Measurements from ENCODE around the gene NTM. TPM values are rescaled to one million over a fixed set of nuclear protein-coding genes. Genes with fewer than 3 reads are reported as not detected.

Gene NTM
- total RNA-seq, 1 donor from 2014 or later, result 3.4 TPM

GRCh38 chr11:131614631-131615030 lies 244.2 kb downstream of the NTM start:
- intact Hi-C loops (cut with DNase I), result no loop called here
- DNase-seq (ENCODE audit: low spot score), result no peak

- no peak for DNase-seq (ENCODE audit: low spot score)
- intact Hi-C loops (cut with DNase I), result no loop called here
Observed at GRCh38 chr11:131615611-131616010, 245.2 kb downstream of the NTM start.

DNA sequence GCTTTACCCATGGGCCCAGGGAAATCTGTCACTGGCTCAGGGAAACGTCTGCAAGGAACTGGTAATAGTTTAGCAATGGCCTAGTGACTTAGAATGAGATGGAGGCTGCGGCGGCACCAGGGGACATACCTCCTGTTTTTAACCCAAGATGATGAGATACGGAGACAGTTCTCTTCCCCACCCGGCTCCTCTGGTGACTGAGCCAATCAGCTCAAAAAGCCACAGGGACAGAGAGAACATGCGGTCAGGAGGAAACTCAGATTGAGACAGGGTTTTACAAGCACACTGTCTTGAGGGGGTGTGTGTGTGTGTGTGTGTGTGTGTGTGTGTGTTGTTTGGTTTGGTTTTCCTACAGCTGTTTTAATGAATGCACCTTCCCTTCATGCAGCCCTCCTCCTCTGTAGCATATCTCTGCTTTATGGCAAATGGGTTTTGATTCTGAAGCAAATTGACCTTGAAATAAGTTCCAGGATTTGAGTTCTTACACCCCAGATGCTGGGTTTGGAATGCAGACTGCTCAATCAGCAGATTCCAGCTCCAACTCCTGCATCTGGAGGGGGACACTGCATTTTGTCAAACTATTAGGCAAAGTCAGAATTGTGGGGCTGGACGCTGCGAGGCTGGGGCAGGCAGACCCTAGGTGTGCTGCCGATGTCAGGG lies 246.2 kb downstream of the NTM start:
- no peak for DNase-seq (ENCODE audit: low spot score)
- intact Hi-C loops (cut with DNase I), result no loop called here

GRCh38 chr11:131618201-131618600 lies 247.8 kb downstream of the NTM start:
- no peak for DNase-seq (ENCODE audit: low spot score)
- intact Hi-C loops (cut with DNase I), result no loop called here

GRCh38 chr11:131622193-131622592 lies 251.8 kb downstream of the NTM start:
- intact Hi-C loops (cut with DNase I), result no loop called here

GRCh38 chr11:131624531-131624930 lies 254.1 kb downstream of the NTM start:
- intact Hi-C loops (cut with DNase I), result no loop called here
- DNase-seq (ENCODE audit: low spot score), result no peak

More at GRCh38 chr11:131622193-131622592, 251.8 kb downstream of the NTM start:
- no peak for DNase-seq (ENCODE audit: low spot score)

- DNase-seq (ENCODE audit: low spot score), result no peak
- intact Hi-C loops (cut with DNase I), result no loop called here
Observed at GRCh38 chr11:131626788-131627187, 256.4 kb downstream of the NTM start.

DNA sequence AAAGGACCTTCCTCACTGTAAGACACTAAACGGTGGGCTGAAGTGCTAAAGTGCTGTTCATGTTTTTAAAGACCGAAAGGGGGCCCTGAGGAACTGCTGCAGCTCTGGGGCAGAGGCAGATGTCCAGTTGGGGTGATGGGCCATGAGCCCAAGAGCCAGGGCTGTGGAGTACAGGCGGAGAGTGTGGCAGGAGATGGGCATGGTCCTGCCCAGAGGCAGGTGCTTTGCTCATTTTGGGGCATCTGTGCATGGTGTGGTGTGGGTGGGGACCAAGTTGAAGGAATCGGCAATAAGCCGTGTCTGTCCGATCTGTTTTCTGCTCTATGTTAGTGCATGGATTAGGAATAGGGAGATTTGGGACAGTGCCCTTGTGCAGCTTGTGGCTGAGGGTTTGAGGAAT lies 258.3 kb downstream of the NTM start:
- intact Hi-C loops (cut with DNase I), result no loop called here
- no peak for DNase-seq (ENCODE audit: low spot score)

- intact Hi-C loops (cut with DNase I), result no loop called here
- DNase-seq (ENCODE audit: low spot score), result no peak
Observed at GRCh38 chr11:131629925-131630540, 259.6 kb downstream of the NTM start.

GRCh38 chr11:131632971-131633370 lies 262.6 kb downstream of the NTM start:
- intact Hi-C loops (cut with DNase I), result no loop called here
- DNase-seq (ENCODE audit: low spot score), result no peak

DNA sequence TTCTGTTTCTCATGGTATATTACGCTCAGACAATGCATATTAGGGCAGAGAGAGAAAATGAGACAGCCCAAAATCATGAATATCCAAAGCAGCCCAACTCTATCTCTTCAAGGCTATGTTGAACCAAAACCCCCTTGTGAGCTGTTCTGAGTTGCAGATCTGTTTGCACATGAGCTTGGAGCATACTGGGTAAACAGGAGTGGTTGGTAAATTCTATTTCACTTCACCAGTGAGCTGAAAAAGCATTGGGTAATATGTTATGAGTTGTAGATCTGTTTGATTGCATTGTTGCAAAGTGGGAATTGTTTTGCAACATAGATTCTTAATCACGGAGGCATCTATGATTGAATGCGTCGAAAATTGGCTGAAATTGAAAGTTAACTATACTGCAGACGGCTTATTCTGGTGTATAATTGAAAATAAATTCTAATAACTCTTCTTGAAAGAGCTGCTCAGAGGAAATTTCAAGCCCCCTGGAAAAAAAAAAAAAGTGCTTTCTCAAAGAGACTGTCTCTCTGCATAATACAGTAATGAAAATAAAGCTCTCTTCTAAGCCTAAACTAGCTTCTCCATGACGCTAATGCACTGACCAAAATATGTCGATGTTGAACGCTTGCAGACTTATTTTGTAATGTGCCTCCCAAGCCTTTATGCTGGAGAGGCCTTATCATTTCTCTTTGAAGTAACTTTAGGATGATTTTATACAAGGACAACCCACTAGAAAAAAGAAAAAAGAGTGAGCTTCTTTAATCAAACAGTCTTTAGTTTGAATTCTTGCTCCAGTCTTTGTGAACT lies 263.7 kb downstream of the NTM start:
- DNase-seq (ENCODE audit: low spot score), result no peak
- intact Hi-C loops (cut with DNase I), result no loop called here

DNA sequence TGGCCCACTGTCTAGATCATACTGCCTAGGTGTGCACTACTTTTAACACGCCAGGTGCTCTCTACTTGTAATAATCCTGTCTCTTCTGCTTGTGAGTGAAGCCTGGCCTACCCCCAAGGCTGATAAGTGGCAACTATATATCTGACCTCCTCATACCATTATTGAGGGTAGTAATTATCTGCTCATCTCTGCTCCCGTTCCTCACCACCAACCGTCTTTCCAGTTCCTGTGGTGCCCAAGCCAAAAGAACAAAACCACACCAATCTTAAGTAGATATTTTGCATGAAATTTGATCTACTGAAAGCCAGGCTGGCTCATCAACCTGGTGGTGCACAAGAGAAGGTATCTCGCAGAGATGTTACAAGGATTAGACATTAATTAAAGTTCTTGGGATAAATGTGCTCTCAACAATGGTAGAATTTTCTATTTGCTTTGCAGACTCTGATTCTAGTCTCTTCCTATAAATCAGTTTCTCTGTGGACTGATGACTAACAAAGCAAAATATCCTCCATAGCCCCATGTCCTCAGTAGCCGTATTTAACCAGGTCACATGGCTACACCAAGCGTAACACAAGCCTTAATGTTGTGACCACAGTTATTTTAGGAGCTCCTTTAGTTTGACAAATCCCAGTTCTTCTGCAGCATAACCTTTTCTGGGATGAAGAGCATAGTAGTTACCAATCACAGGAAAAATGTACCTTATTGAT lies 267.2 kb downstream of the NTM start:
- intact Hi-C loops (cut with DNase I), result no loop called here

GRCh38 chr11:131638889-131639288 lies 268.5 kb downstream of the NTM start:
- intact Hi-C loops (cut with DNase I), result no loop called here
- no peak for DNase-seq (ENCODE audit: low spot score)

More for the DNA sequence above, 267.2 kb downstream of the NTM start:
- DNase-seq (ENCODE audit: low spot score), result no peak

DNA sequence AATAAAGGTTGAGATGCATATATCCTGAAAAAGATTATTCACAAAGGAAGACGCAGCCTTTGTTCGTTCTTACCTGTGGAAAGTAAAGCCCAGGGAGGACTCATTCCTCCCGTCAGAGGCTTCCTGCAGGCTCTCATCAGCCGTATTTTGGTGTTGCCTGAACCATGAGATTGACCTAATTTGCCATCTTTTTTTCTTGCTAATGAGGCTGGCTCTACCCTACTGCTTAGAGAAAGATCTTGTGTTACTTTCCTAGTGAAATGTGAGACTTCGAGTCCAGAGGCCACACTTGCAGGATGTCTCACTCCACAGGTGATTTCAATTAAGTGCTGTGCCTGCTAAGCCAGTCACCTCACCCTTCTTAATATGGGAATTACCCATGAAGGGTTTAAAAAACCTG lies 269.9 kb downstream of the NTM start:
- DNase-seq (ENCODE audit: low spot score), result no peak
- intact Hi-C loops (cut with DNase I), result no loop called here

DNA sequence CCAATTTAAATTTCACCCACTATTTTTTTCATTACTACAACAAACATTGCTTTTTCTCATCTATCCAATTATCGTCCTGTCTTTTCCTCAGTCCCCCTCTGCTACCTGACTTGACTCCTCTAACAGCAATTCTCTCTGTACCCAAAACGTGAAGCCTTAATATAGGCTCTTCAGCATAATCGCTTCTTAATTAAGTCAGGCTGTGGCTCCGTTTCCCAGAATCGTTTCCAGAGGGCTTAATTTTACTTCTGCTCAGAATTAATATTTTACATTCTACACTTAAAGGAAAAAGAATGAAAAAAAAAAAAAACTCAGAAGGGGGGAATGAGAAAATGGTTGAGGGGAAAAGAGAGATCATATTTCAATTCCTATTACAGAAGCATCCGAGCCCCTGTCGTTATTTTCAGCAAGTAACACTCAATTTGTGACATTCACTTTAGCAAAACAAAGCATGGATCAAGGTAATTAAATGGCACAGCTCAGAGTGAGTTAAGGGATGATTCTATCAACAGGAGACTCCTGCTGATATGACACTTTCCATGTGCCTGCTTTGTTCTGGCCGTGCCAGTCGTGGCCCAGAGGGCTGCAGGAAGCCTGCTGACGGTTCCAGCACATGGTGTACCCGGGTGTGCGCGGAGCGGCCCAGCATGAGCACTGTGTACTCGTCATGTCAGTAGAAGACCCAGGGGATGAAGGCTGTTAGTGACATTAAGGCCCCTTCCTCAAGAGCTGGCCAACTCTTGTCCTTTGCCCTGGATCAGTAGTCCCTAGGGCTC lies 272.5 kb downstream of the NTM start:
- DNase-seq (ENCODE audit: low spot score), result no peak
- intact Hi-C loops (cut with DNase I), result no loop called here

DNA sequence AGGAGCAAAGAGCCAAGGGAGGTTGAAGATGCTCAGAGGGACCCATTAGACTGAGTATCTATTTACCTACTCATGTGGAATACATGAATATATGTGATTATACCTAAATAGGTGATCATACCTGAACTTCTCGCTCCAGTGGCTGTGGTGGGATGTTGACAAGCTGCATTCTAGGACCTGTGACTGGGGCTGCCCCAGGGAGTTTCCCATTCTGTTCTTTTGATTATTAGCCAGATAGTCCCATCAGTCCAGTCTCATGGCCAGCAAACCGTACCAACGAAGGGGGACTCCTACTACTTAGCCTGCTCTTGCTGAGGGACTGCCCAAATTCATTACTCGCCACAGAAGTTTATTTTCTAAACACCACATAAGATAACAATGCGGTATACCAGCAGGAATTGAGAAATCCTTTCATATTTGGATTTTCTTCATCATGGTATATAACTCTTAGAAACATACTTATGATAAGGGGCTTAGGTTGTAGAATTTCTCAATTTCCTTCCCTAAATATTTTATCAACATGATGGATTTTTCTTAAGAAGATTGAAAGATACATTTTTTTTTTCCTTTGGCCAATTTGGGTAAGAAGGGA lies 273.9 kb downstream of the NTM start:
- no peak for DNase-seq (ENCODE audit: low spot score)
- intact Hi-C loops (cut with DNase I), result no loop called here

DNA sequence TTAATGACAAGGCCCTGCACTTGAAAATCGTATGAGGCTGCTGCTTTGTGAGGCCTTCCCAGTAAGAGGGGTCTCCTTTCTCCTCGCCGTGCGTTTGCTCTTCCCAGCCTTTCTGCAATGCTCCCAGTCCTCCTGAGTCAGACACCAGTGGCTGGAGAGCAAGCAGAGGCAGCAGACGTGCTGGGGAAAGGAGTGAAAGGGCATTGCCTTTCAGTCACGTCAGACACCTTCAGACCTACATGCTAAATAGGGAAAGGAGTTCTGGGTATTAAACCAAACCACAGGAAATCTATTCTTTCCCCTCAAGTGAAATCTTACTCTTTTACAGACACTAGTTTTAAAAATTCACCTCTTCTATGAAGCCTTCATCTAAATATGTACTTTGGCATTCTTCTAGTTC lies 274.8 kb downstream of the NTM start:
- DNase-seq (ENCODE audit: low spot score), result no peak
- intact Hi-C loops (cut with DNase I), result no loop called here

DNA sequence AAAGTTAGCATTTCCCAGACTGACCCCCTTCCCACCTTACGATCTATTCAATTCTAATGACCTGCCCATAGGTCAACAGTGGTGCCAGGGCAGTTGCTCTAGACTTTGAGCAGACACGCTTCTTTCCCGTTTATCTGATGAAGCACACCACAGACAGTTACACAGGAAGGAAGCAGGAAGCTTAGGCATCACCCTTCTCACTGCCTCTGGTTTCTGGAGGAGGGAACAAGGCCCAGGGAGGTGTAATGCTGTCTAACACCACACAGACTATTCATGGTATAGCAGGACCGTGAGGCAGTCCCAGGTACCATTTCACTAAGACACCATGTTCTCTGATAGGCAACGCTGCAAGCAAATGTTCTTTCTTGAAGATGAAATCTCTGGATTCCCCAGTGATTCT lies 279.4 kb downstream of the NTM start:
- intact Hi-C loops (cut with DNase I), result no loop called here
- DNase-seq (ENCODE audit: low spot score), result no peak

GRCh38 chr11:131652231-131652630 lies 281.8 kb downstream of the NTM start:
- intact Hi-C loops (cut with DNase I), result no loop called here
- DNase-seq (ENCODE audit: low spot score), result no peak
